Spleen (tissue), 7 donors: ENCODE measurements around the gene LMX1A.

ENCODE experiments used
- POLR2A ChIP-seq, 3 donors: fragments of 450-650 bp; IDR thresholded peaks; one replicate each; pipeline ENCODE4 v1.5.1; 2017; ENCODE audit warnings: antibody characterized with exemption in 3 of 3, mild to moderate bottlenecking in 1 of 3
- TF ChIP-seq, protein P1 (sequence below), 11 experiments: fragments of 200-600 bp in 7 of 11; fragments of 450-650 bp in 4 of 11; sonication (generic) in 4 of 11; IDR thresholded peaks in 8 of 11; conservative IDR thresholded peaks in 3 of 11; 1 replicate in 7 of 11; 2 replicates in 4 of 11; pipeline versions ENCODE4 v1.4.0 to v1.8.0; 2016 to 2021; ENCODE audit warnings: antibody characterized with exemption in 11 of 11, inconsistent platforms in 4 of 11, mild to moderate bottlenecking in 1 of 11
- donor health status: DM: no; HTN: no; CAD: no; lungs with moderate emphysema.
- donor health status: DM: no; HTN: no; CAD: no.
- donor health status: DM: no; HTN: no; CAD: no.

DNA sequence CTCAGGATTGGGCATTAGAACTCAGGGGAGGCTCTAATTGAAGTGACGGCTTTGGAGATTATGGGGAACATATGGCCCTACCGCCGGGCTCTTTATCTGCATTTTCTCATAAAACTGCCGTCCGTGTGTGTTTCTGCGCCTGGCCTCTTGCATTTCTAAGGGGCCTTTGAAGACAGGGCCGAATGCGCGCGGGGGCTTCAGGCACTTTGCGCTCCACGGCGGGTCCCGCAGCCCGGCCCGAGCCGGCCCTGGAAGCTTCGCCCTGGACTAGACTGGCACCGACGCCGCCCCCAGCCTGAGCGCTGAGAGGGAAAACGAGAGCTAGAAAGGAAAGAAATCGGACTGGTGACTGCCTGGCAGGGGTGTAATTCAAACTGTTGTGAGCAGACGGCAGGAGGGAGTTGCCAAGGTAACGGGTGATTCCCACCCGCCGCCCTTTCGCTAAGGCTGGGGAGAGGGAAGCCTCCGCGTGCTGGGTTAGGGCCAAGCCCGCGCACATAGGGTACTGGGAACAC is 120.7 kb downstream of the LMX1A start:
- TF ChIP-seq, protein P1, sequence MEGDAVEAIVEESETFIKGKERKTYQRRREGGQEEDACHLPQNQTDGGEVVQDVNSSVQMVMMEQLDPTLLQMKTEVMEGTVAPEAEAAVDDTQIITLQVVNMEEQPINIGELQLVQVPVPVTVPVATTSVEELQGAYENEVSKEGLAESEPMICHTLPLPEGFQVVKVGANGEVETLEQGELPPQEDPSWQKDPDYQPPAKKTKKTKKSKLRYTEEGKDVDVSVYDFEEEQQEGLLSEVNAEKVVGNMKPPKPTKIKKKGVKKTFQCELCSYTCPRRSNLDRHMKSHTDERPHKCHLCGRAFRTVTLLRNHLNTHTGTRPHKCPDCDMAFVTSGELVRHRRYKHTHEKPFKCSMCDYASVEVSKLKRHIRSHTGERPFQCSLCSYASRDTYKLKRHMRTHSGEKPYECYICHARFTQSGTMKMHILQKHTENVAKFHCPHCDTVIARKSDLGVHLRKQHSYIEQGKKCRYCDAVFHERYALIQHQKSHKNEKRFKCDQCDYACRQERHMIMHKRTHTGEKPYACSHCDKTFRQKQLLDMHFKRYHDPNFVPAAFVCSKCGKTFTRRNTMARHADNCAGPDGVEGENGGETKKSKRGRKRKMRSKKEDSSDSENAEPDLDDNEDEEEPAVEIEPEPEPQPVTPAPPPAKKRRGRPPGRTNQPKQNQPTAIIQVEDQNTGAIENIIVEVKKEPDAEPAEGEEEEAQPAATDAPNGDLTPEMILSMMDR (IDR thresholded peaks at IDR 0.05 in 8 of 11, conservative IDR thresholded peaks at IDR 0.05 in 3 of 11): no peak
- no peak for TF ChIP-seq POLR2A (IDR thresholded peaks at IDR 0.05)
